ENCODE results near the gene ZNF766. TPM values are rescaled to one million over a fixed set of nuclear protein-coding genes. Genes with fewer than 3 reads are reported as not detected.

Gene ZNF766
- total and polyA plus RNA-seq, 9 of the 15 experiments (the other 6 are each of a cell fraction or from before 2014, with no cell fraction given), result 6.7 to 23.0 (median 11.2) TPM

GRCh38 chr19:52343548-52343947, 74.2 kb downstream of the ZNF766 start:
- no peak overlapping the region for H3K4me3 ChIP-seq
- H3K4me1 ChIP-seq (replicated peaks in 1 of 2; ENCODE audit: control insufficient read depth in 2 of 2, insufficient read depth in 2 of 2, low read length in 2 of 2), result no peaks in the 10 kb centered on the region; a peak in 1 of 5 replicates
- DNase-seq (ENCODE audit: extremely low read depth in 1 of 4, low spot score in 3 of 4) (peak; percentile 61 to 68 (median 64)), ATAC-seq (peak; percentile 74; the same call in 2 of the 3 replicates), FAIRE-seq (peak; percentile 82)
- no peak overlapping the region for H3K27ac ChIP-seq (ENCODE audit: extremely low read depth, low read depth, low read length)
- POLR2A ChIA-PET, result interaction anchor here (0.8 kb wide), 1 partner anchor 167 kb away, joined by 3 read pairs; no protein-coding TSS in a partner anchor
- no TSS peak for BruUV-seq (replicated peaks)
- no peaks in the 10 kb centered on the region for H3K9me1 ChIP-seq (ENCODE audit: control insufficient read depth, insufficient read depth, low read length)
- no peak overlapping the region for H3K4me2 ChIP-seq (ENCODE audit: insufficient read depth, low read length)
- no peaks in the 10 kb centered on the region for H4K20me1 ChIP-seq (replicated peaks; ENCODE audit: control insufficient read depth, insufficient read depth, low read length)
- no peak overlapping the region for H3K9ac ChIP-seq (ENCODE audit: insufficient read depth in 1 of 2, low read depth in 2 of 2, low read length in 2 of 2)
- in situ Hi-C loops (cut with MboI) (no loop called here), intact Hi-C loops (cut with micrococcal nuclease) (no loop called here)
- H3K36me3 ChIP-seq (ENCODE audit: control insufficient read depth, insufficient read depth, low read length), result no peaks in the 10 kb centered on the region
- WGBS (ENCODE audit: insufficient coverage, low coverage, missing lambda C conversion rate), result 2% methylated on average over 8 of the region's 8 CpGs
- no peaks in the 10 kb centered on the region for H3K79me2 ChIP-seq (ENCODE audit: control insufficient read depth, insufficient read depth, low read length)
- no peaks in the 10 kb centered on the region for H3K9me3 ChIP-seq (replicated peaks; ENCODE audit: control insufficient read depth, insufficient read depth, low read depth, low read length)
- CTCF ChIA-PET (ENCODE audit: low intra/inter-chr PET ratio), result interaction anchor here (0.6 kb wide), 1 partner anchor 688 kb away, joined by 3 read pairs; no protein-coding TSS in a partner anchor
- H3K27me3 ChIP-seq (ENCODE audit: control insufficient read depth in 2 of 2, insufficient read depth in 2 of 2, low read length in 2 of 2), result no peaks in the 10 kb centered on the region
- no peak overlapping the region for H2AFZ ChIP-seq (ENCODE audit: low read depth, low read length)
- TF ChIP-seq NFIC (IDR thresholded peaks at IDR 0.05), result peak; percentile 81
- no peak for TF ChIP-seq ZNF511 (CRISPR knock-in tag; IDR thresholded peaks at IDR 0.05)
- TF ChIP-seq ZNF395 (CRISPR knock-in tag; IDR thresholded peaks at IDR 0.05), result no peak
- TF ChIP-seq REST (IDR thresholded peaks at IDR 0.05; ENCODE audit: borderline replicate concordance), result peak; percentile 46; the same call in 1 of the 2 replicates
- TF ChIP-seq REST (CRISPR knock-in tag; IDR thresholded peaks at IDR 0.05; ENCODE audit: low read depth), result no peak
- TF ChIP-seq ESRRA (IDR thresholded peaks at IDR 0.05; ENCODE audit: borderline replicate concordance, low read depth), result peak; percentile 99
- TF ChIP-seq STAG1 (CRISPR knock-in tag; IDR thresholded peaks at IDR 0.05; ENCODE audit: borderline replicate concordance), result peak; percentile 12; the same call in 1 of the 2 replicates
- TF ChIP-seq RBM15 (IDR thresholded peaks at IDR 0.05; ENCODE audit: insufficient read depth, low read length), result no peak
- TF ChIP-seq RAD21 (CRISPR knock-in tag; conservative IDR thresholded peaks at IDR 0.05 in 1 of 2, IDR thresholded peaks at IDR 0.05 in 1 of 2), result peak in 1 of 2 experiments; percentile 71; a peak in 2 of 4 replicates
